GM19238 (cell line): Measurements from ENCODE around the gene TPT1.
"Not testable (repeated sequence)": the region's sequence is repeated elsewhere in the genome, so short reads cannot be mapped to it uniquely, and the experiment has no call there.

ENCODE experiments used
- DNase-seq: peaks from one replicate; pipeline ENCODE4 v3.0.0; 2011; ENCODE audit warnings: low spot score; ENCODE audit not compliant: insufficient read length

The TPT1 gene

GRCh38 chr13:45368005-45368404 is 27.0 kb upstream of the TPT1 start:
- DNase-seq: no peak

GRCh38 chr13:45367358-45367757 is 26.4 kb upstream of the TPT1 start:
- peak; percentile 66 for DNase-seq

GRCh38 chr13:45365558-45365885 is 24.5 kb upstream of the TPT1 start:
- no peak for DNase-seq

GRCh38 chr13:45364876-45365557 is 24.0 kb upstream of the TPT1 start:
- no peak for DNase-seq

GRCh38 chr13:45362939-45363338 is 22.0 kb upstream of the TPT1 start:
- no peak for DNase-seq

- DNase-seq: no peak
These were observed 20.7 kb upstream of the TPT1 start for GRCh38 chr13:45361596-45362206.

GRCh38 chr13:45356966-45357672 is 16.1 kb upstream of the TPT1 start:
- no peak for DNase-seq

- DNase-seq: no peak
These were observed 12.9 kb upstream of the TPT1 start for GRCh38 chr13:45353895-45354294.

- no peak for DNase-seq
These were observed 11.0 kb upstream of the TPT1 start for GRCh38 chr13:45352031-45352430.

- DNase-seq: no peak
These were observed 9.2 kb upstream of the TPT1 start for GRCh38 chr13:45350152-45350551.

GRCh38 chr13:45349438-45349837 is 8.5 kb upstream of the TPT1 start:
- no peak for DNase-seq

- not testable (repeated sequence) for DNase-seq
These were observed 3.1 kb upstream of the TPT1 start for GRCh38 chr13:45344064-45344463.

- DNase-seq: not testable (repeated sequence)
These were observed 2.1 kb upstream of the TPT1 start for GRCh38 chr13:45343102-45343501.

GRCh38 chr13:45342668-45343067 is 1.7 kb upstream of the TPT1 start:
- not testable (repeated sequence) for DNase-seq

GRCh38 chr13:45341799-45342500 is 967 bp upstream of the TPT1 start:
- no peak for DNase-seq

GRCh38 chr13:45340422-45341033 is 455 bp downstream of the TPT1 start:
- peak; percentile 35 for DNase-seq

- no peak for DNase-seq
These were observed 1.1 kb downstream of the TPT1 start for GRCh38 chr13:45339867-45340266.

GRCh38 chr13:45339399-45339798 is 1.6 kb downstream of the TPT1 start:
- no peak for DNase-seq

GRCh38 chr13:45337803-45338202 is 3.2 kb downstream of the TPT1 start:
- DNase-seq: no peak

GRCh38 chr13:45337395-45337794 is 3.6 kb downstream of the TPT1 start:
- DNase-seq: no peak

- DNase-seq: no peak
These were observed 4.8 kb downstream of the TPT1 start for GRCh38 chr13:45336025-45336800.
